Astrocyte (in vitro differentiated cells and primary cell): ENCODE measurements around the gene ZNF516. TPM values are rescaled to one million over a fixed set of nuclear protein-coding genes. Genes with fewer than 3 reads are reported as not detected.
A peak's percentile ranks its signal among the peaks of the same experiment; 100 is the strongest.

Experiments
- DNase-seq: peaks from one replicate; pipeline ENCODE4 v3.0.0-alpha.2; 2010; ENCODE audit warnings: low read depth
- FAIRE-seq: peaks from 2 replicates; lab custom pipeline; 2011; peaks lifted over from hg19 to GRCh38; lab: Jason Lieb, UNC
- H2AFZ ChIP-seq: 2 replicates; pipeline ENCODE4 v1.6.0; 2012; ENCODE audit warnings: low read depth, low read length, inconsistent platforms
- H3K27ac ChIP-seq: 2 replicates; pipeline ENCODE4 v1.5.1; 2011; ENCODE audit warnings: low read depth, low read length, inconsistent platforms
- H3K27me3 ChIP-seq: 2 replicates; pipeline ENCODE4 v1.6.0; 2011; ENCODE audit warnings: low read length, inconsistent platforms; ENCODE audit not compliant: insufficient read depth
- H3K36me3 ChIP-seq: 2 replicates; pipeline ENCODE4 v1.5.1; 2011; ENCODE audit warnings: low read length, inconsistent platforms; ENCODE audit not compliant: insufficient read depth
- H3K4me1 ChIP-seq: 2 replicates; pipeline ENCODE4 v1.5.1; 2011; ENCODE audit warnings: low read length, inconsistent platforms; ENCODE audit not compliant: insufficient read depth
- H3K4me2 ChIP-seq: 2 replicates; pipeline ENCODE4 v1.6.0; 2012; ENCODE audit warnings: low read length, inconsistent platforms
- H3K4me3 ChIP-seq: 2 replicates; pipeline ENCODE4 v1.5.1; 2011; ENCODE audit warnings: low read depth, mild to moderate bottlenecking, low read length, inconsistent platforms; ENCODE audit not compliant: insufficient read depth
- H3K79me2 ChIP-seq: 2 replicates; pipeline ENCODE4 v1.6.0; 2012; ENCODE audit warnings: mild to moderate bottlenecking, low read length, inconsistent platforms; ENCODE audit not compliant: insufficient read depth
- H3K9ac ChIP-seq: 2 replicates; pipeline ENCODE4 v1.6.0; 2012; ENCODE audit warnings: mild to moderate bottlenecking, low read length, inconsistent platforms
- H3K9me3 ChIP-seq: 2 replicates; pipeline ENCODE4 v1.5.1; 2012; ENCODE audit warnings: low read depth, mild to moderate bottlenecking, low read length, inconsistent platforms; ENCODE audit not compliant: insufficient read depth
- H4K20me1 ChIP-seq: 2 replicates; pipeline ENCODE4 v1.6.0; 2012; ENCODE audit warnings: low read length, inconsistent platforms; ENCODE audit not compliant: insufficient read depth
- H3K27ac Mint-ChIP-seq: one replicate; pipeline ENCODE4 v1.8.0; 2021; ENCODE audit warnings: mild to moderate bottlenecking, mixed read lengths; ENCODE audit not compliant: unreplicated experiment
- H3K27me3 Mint-ChIP-seq: one replicate; pipeline ENCODE4 v1.8.0; 2021; ENCODE audit warnings: low read depth, mixed read lengths; ENCODE audit not compliant: unreplicated experiment
- H3K36me3 Mint-ChIP-seq: one replicate; pipeline ENCODE4 v1.8.0; 2021; ENCODE audit warnings: low read depth, mixed read lengths; ENCODE audit not compliant: unreplicated experiment
- H3K4me1 Mint-ChIP-seq: one replicate; pipeline ENCODE4 v1.8.0; 2021; ENCODE audit warnings: low read depth, mixed read lengths; ENCODE audit not compliant: unreplicated experiment
- H3K4me3 Mint-ChIP-seq: one replicate; pipeline ENCODE4 v1.8.0; 2021; ENCODE audit warnings: mild to moderate bottlenecking, moderate library complexity, mixed read lengths; ENCODE audit not compliant: unreplicated experiment
- H3K9me3 Mint-ChIP-seq: one replicate; pipeline ENCODE4 v1.8.0; 2021; ENCODE audit warnings: mild to moderate bottlenecking, mixed read lengths; ENCODE audit not compliant: unreplicated experiment
- CTCF ChIP-seq: IDR thresholded peaks from 2 replicates; pipeline ENCODE4 v1.5.1; 2011; ENCODE audit warnings: low read depth, mild to moderate bottlenecking, inconsistent platforms, low read length, moderate library complexity; ENCODE audit not compliant: insufficient read depth
- EZH2 ChIP-seq: IDR thresholded peaks from 2 replicates; pipeline ENCODE4 v1.6.1; 2012; ENCODE audit warnings: mild to moderate bottlenecking, low read length, inconsistent platforms; ENCODE audit not compliant: insufficient read depth
- total RNA-seq: library from RNA; stranded (reverse); gene quantifications from 2 replicates; pipeline ENCODE4 v1.2.1, GENCODE V29; 2021

The ZNF516 gene
- total RNA-seq, 1 donor from 2014 or later, result 59.8 TPM

GRCh38 chr18:76357174-76357573, 137.9 kb downstream of the ZNF516 start:
- H3K4me3 Mint-ChIP-seq, result no peak overlapping the region
- DNase-seq (no peak), FAIRE-seq (no peak)
- Histone ChIP-seq H3K27me3 (no peaks in the 10 kb centered on the region), H2AFZ (no peak overlapping the region), H3K9me3 (peaks cover 3% of the 10 kb centered on the region), H3K79me2 (no peaks in the 10 kb centered on the region), H3K36me3 (peaks cover 18% of the 10 kb centered on the region), H3K4me1 (peaks cover 3% of the 10 kb centered on the region), H3K4me3 (no peak overlapping the region), H3K9ac (no peak overlapping the region), H3K4me2 (no peak overlapping the region), H3K27ac (no peak overlapping the region), H4K20me1 (no peaks in the 10 kb centered on the region)
- peaks cover 29% of the 10 kb centered on the region for H3K36me3 Mint-ChIP-seq
- no peaks in the 10 kb centered on the region for H3K27me3 Mint-ChIP-seq
- TF ChIP-seq CTCF, result no peak
- TF ChIP-seq EZH2, result no peak
- H3K9me3 Mint-ChIP-seq, result peaks cover 3% of the 10 kb centered on the region
- H3K4me1 Mint-ChIP-seq, result peaks cover 13% of the 10 kb centered on the region
- no peak overlapping the region for H3K27ac Mint-ChIP-seq

- Histone ChIP-seq H3K9me3 (peaks cover 3% of the 10 kb centered on the region), H3K4me3 (no peak overlapping the region), H3K4me1 (peaks cover 3% of the 10 kb centered on the region), H3K9ac (no peak overlapping the region), H4K20me1 (no peaks in the 10 kb centered on the region), H2AFZ (no peak overlapping the region), H3K27ac (no peak overlapping the region), H3K27me3 (no peaks in the 10 kb centered on the region), H3K36me3 (peaks cover 18% of the 10 kb centered on the region), H3K4me2 (no peak overlapping the region), H3K79me2 (no peaks in the 10 kb centered on the region)
- FAIRE-seq, result no peak
- Mint-ChIP-seq H3K36me3 (peaks cover 29% of the 10 kb centered on the region), H3K27ac (no peak overlapping the region), H3K27me3 (no peaks in the 10 kb centered on the region), H3K4me3 (no peak overlapping the region), H3K9me3 (peaks cover 3% of the 10 kb centered on the region), H3K4me1 (peaks cover 15% of the 10 kb centered on the region)
- TF ChIP-seq CTCF, result no peak
- no peak for TF ChIP-seq EZH2
- no peak for DNase-seq
Observed at GRCh38 chr18:76356666-76357065, 138.4 kb downstream of the ZNF516 start.

GRCh38 chr18:76354348-76354747, 140.7 kb downstream of the ZNF516 start:
- Mint-ChIP-seq H3K4me1 (peaks cover 15% of the 10 kb centered on the region), H3K27me3 (no peaks in the 10 kb centered on the region), H3K4me3 (no peak overlapping the region), H3K9me3 (peaks cover 3% of the 10 kb centered on the region), H3K36me3 (peaks cover 29% of the 10 kb centered on the region), H3K27ac (no peak overlapping the region)
- Histone ChIP-seq H2AFZ (no peak overlapping the region), H3K9ac (no peak overlapping the region), H3K79me2 (no peaks in the 10 kb centered on the region), H4K20me1 (no peaks in the 10 kb centered on the region), H3K4me3 (no peak overlapping the region), H3K4me2 (no peak overlapping the region), H3K9me3 (peaks cover 3% of the 10 kb centered on the region), H3K4me1 (peaks cover 3% of the 10 kb centered on the region), H3K27me3 (no peaks in the 10 kb centered on the region), H3K36me3 (peaks cover 12% of the 10 kb centered on the region), H3K27ac (no peak overlapping the region)
- FAIRE-seq (no peak), DNase-seq (peak; percentile 71)
- no peak for TF ChIP-seq EZH2
- TF ChIP-seq CTCF, result no peak
